ENCODE measurements around the gene RAP1GAP2.
"Not testable (repeated sequence)": the region's sequence is repeated elsewhere in the genome, so short reads cannot be mapped to it uniquely, and the experiment has no call there.

The RAP1GAP2 gene

DNA sequence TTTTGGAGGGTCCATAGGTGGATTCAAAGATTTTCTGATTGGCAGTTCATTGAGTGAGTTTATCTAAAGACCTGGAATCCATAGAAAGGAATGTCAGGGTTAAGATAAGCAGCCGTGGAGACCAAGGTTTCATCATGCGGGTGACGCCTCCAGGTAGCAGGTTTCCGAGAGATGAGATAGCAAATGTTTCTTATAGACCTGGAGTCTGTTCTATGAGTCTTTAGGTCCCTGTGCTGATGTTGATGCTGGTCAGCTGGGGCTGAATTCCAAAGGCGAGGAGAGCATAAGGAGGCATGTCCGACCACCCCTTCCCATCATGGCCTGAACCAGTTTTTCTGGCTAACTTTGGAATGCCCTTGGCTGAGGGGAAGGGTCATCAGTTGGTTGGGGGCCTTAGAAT lies 80.2 kb downstream of the RAP1GAP2 start:
- no peak for DNase-seq
- Histone ChIP-seq H3K9me3 (ENCODE audit: control insufficient read depth, low read length) (no peaks in the 10 kb centered on the region), H3K27me3 (replicated peaks; ENCODE audit: control insufficient read depth, insufficient read depth, low read length, poor library complexity, severe bottlenecking) (no peaks in the 10 kb centered on the region), H3K36me3 (ENCODE audit: control insufficient read depth, insufficient read depth, low read length) (peaks cover 3% of the 10 kb centered on the region), H3K4me1 (ENCODE audit: control insufficient read depth, insufficient read depth, low read length, poor library complexity, severe bottlenecking) (peaks cover 3% of the 10 kb centered on the region), H3K4me3 (ENCODE audit: insufficient read depth, low read depth, low read length, poor library complexity, severe bottlenecking) (no peak overlapping the region), H3K27ac (ENCODE audit: insufficient read depth, low read length, poor library complexity, severe bottlenecking) (no peak overlapping the region)

DNA sequence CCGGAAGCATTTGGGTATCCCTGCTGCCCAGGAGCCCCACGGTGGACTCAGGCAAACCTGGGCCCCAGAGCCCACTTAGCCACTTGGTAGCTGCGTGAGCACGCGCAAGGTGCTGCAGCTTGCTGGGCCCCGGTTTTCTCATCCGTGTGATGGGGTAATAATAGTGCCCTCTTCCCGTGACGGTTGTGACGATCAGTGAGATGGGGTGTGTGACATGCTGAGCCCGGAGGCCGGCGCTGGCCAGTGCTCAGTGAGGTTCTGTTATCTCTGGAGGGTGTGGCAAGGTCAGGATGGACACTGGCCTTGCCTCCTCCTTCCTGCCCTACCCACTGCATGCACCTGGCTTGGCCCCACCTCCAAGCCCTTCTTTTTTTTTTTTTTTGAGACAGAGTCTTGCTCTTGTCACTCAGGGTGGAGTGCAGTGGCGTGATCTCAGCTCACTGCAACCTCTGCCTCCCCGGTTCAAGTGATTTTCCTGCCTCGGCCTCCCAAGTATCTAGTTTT lies 82.6 kb downstream of the RAP1GAP2 start:
- Histone ChIP-seq H3K27me3 (replicated peaks; ENCODE audit: control insufficient read depth, insufficient read depth, low read length, poor library complexity, severe bottlenecking) (no peaks in the 10 kb centered on the region), H3K4me1 (ENCODE audit: control insufficient read depth, insufficient read depth, low read length, poor library complexity, severe bottlenecking) (peaks cover 3% of the 10 kb centered on the region), H3K4me3 (ENCODE audit: insufficient read depth, low read depth, low read length, poor library complexity, severe bottlenecking) (no peak overlapping the region), H3K27ac (ENCODE audit: insufficient read depth, low read length, poor library complexity, severe bottlenecking) (no peak overlapping the region), H3K9me3 (ENCODE audit: control insufficient read depth, low read length) (no peaks in the 10 kb centered on the region), H3K36me3 (ENCODE audit: control insufficient read depth, insufficient read depth, low read length) (peaks cover 3% of the 10 kb centered on the region)
- DNase-seq: no peak

DNA sequence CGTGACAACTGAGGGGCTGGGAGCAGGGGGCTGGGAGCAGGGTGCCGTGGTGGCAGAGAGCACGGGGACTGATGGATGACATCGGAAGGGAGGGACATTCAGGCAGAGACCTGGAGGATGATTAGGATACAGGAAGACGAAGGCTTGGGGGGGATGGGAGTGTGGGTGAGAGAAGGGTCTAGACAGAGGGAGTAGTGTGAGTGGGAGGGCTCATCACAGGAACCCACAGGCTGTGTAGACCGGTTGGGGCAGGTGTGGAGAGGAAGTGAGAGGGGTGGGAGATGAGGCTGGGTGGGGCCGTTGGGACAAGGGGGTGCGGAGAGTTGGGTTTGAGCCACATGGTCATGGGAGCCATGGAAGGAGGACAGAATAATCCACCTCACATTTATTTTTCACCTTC lies 83.8 kb downstream of the RAP1GAP2 start:
- DNase-seq: no peak
- Histone ChIP-seq H3K4me1 (ENCODE audit: control insufficient read depth, insufficient read depth, low read length, poor library complexity, severe bottlenecking) (peaks cover 3% of the 10 kb centered on the region), H3K36me3 (ENCODE audit: control insufficient read depth, insufficient read depth, low read length) (peaks cover 3% of the 10 kb centered on the region), H3K4me3 (ENCODE audit: insufficient read depth, low read depth, low read length, poor library complexity, severe bottlenecking) (no peak overlapping the region), H3K27me3 (replicated peaks; ENCODE audit: control insufficient read depth, insufficient read depth, low read length, poor library complexity, severe bottlenecking) (no peaks in the 10 kb centered on the region), H3K9me3 (ENCODE audit: control insufficient read depth, low read length) (no peaks in the 10 kb centered on the region), H3K27ac (ENCODE audit: insufficient read depth, low read length, poor library complexity, severe bottlenecking) (no peak overlapping the region)

DNA sequence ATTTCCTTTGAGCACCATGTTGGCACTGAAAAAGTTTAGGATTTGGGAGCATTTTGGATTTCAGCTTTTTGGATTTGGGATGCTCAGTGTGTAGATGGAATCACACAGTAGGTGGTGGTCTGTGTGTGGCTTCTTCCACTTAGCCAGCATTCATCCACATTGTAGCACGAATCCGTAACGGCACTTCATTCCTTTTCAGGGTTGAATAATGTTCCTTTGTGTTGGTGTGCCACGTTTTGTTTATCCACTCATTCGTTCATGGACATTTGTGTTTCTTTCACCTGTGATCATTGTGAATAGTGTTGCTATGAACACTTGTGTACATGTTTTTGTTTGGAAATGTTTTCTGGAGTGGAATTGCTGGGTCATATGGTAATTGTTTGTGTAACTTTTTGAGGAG lies 85.1 kb downstream of the RAP1GAP2 start:
- peaks cover 3% of the 10 kb centered on the region for H3K36me3 ChIP-seq (ENCODE audit: control insufficient read depth, insufficient read depth, low read length)
- no peaks in the 10 kb centered on the region for H3K27me3 ChIP-seq (replicated peaks; ENCODE audit: control insufficient read depth, insufficient read depth, low read length, poor library complexity, severe bottlenecking)
- no peak overlapping the region for H3K4me3 ChIP-seq (ENCODE audit: insufficient read depth, low read depth, low read length, poor library complexity, severe bottlenecking)
- H3K27ac ChIP-seq (ENCODE audit: insufficient read depth, low read length, poor library complexity, severe bottlenecking): no peak overlapping the region
- DNase-seq: no peak
- peaks cover 3% of the 10 kb centered on the region for H3K4me1 ChIP-seq (ENCODE audit: control insufficient read depth, insufficient read depth, low read length, poor library complexity, severe bottlenecking)
- H3K9me3 ChIP-seq (ENCODE audit: control insufficient read depth, low read length): no peaks in the 10 kb centered on the region

DNA sequence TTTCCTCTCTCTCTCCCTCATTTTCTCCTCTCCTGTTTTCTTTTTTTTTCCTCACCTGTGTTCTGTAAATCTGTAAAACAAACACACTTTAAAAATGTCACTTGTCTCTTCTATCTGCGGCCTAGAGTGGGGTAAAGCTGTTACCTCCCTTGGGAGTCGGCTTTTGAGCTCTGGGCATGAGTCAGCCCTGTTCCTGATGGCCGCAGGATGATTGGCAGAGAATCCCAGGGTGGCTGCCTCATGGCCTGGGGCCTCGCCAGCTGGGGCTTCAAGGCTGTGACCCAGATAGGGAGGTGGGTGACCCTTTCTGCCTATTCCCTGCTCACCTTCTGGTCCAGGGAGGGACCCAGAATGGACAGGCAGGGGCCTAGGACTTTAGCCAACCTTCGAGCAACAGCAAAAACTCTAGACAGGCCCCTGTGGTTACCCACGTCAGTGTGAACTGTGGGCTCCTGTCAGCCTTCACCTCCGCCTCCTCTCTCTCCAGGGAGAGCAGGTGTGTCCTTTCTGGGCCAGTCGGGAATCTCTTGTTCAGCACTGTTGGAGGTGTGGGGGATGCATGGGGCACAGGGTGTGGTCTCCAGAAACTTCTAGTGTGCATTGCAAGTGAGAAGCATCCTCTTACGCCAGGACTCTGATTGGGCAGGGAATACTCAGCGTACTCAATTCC lies 87.4 kb downstream of the RAP1GAP2 start:
- no peak for DNase-seq
- no peak overlapping the region for H3K27ac ChIP-seq (ENCODE audit: insufficient read depth, low read length, poor library complexity, severe bottlenecking)
- no peaks in the 10 kb centered on the region for H3K27me3 ChIP-seq (replicated peaks; ENCODE audit: control insufficient read depth, insufficient read depth, low read length, poor library complexity, severe bottlenecking)
- peaks cover under 1% of the 10 kb centered on the region for H3K4me1 ChIP-seq (ENCODE audit: control insufficient read depth, insufficient read depth, low read length, poor library complexity, severe bottlenecking)
- no peaks in the 10 kb centered on the region for H3K9me3 ChIP-seq (ENCODE audit: control insufficient read depth, low read length)
- no peaks in the 10 kb centered on the region for H3K36me3 ChIP-seq (ENCODE audit: control insufficient read depth, insufficient read depth, low read length)
- no peak overlapping the region for H3K4me3 ChIP-seq (ENCODE audit: insufficient read depth, low read depth, low read length, poor library complexity, severe bottlenecking)

DNA sequence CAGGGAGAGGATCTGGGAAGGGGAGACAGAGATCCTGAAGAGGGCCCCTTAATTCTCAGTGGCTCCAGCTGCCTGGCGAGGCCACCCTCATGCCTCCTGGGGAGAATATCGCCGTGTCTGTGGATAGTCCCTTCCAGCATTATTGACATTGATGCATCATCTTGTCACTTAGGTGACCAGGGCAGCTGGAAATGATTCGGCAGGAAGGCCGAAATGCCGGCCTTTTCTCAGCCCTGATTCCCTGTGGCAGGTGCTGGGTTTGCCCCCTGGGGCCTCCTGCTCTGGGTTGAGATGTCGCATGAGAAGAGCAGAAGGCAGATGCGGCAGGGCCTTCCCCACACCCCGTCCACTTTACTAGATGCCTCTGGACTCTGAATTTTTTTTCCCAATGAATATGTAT lies 89.5 kb downstream of the RAP1GAP2 start:
- Histone ChIP-seq H3K4me1 (ENCODE audit: control insufficient read depth, insufficient read depth, low read length, poor library complexity, severe bottlenecking) (no peaks in the 10 kb centered on the region), H3K36me3 (ENCODE audit: control insufficient read depth, insufficient read depth, low read length) (no peaks in the 10 kb centered on the region), H3K27ac (ENCODE audit: insufficient read depth, low read length, poor library complexity, severe bottlenecking) (no peak overlapping the region), H3K9me3 (ENCODE audit: control insufficient read depth, low read length) (no peaks in the 10 kb centered on the region), H3K4me3 (ENCODE audit: insufficient read depth, low read depth, low read length, poor library complexity, severe bottlenecking) (no peak overlapping the region), H3K27me3 (replicated peaks; ENCODE audit: control insufficient read depth, insufficient read depth, low read length, poor library complexity, severe bottlenecking) (no peaks in the 10 kb centered on the region)
- DNase-seq: no peak

DNA sequence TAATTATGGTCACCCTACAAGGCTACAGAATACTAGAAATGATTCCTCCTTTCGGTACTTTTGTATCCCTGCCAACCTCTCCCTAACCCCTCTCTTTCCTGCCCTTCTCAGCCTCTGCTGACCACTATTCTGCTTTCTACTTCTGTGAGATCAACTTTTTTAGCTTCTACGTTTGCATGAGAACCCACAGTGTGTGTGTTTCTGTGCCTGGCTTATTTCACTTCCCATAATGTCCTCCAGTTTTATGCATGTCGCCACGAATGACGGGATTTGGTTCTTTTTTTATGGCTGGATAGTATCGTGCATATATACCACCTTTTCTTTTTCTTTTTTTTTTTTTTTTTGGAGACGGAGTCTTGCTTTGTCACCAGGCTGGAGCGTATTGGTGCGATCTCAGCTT lies 92.1 kb downstream of the RAP1GAP2 start:
- H3K4me3 ChIP-seq (ENCODE audit: insufficient read depth, low read depth, low read length, poor library complexity, severe bottlenecking): no peak overlapping the region
- H3K27me3 ChIP-seq (replicated peaks; ENCODE audit: control insufficient read depth, insufficient read depth, low read length, poor library complexity, severe bottlenecking): no peaks in the 10 kb centered on the region
- no peak for DNase-seq
- H3K27ac ChIP-seq (ENCODE audit: insufficient read depth, low read length, poor library complexity, severe bottlenecking): no peak overlapping the region
- no peaks in the 10 kb centered on the region for H3K4me1 ChIP-seq (ENCODE audit: control insufficient read depth, insufficient read depth, low read length, poor library complexity, severe bottlenecking)
- H3K36me3 ChIP-seq (ENCODE audit: control insufficient read depth, insufficient read depth, low read length): peaks cover 6% of the 10 kb centered on the region
- no peaks in the 10 kb centered on the region for H3K9me3 ChIP-seq (ENCODE audit: control insufficient read depth, low read length)

DNA sequence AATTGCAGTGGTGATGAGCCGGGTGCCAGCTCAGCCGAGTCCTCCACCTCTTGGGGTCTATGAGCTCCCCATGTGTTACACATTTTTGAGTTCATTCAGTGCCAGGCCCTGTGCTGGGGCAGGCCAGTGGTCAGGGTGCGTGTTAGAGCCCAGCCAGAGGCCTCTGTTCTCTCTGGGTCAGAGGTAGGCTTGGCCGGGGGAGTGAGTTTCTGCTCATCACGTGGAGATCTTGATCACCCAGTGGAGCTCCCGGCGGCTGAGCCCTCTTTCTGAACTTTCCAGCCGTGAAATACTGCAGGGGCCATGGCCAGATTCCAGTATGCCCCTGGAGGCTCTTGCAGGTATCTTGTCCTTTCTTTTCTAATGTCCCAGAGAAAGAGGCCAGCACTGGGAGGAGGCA lies 93.0 kb downstream of the RAP1GAP2 start:
- peaks cover 9% of the 10 kb centered on the region for H3K36me3 ChIP-seq (ENCODE audit: control insufficient read depth, insufficient read depth, low read length)
- no peaks in the 10 kb centered on the region for H3K27me3 ChIP-seq (replicated peaks; ENCODE audit: control insufficient read depth, insufficient read depth, low read length, poor library complexity, severe bottlenecking)
- no peaks in the 10 kb centered on the region for H3K9me3 ChIP-seq (ENCODE audit: control insufficient read depth, low read length)
- no peak overlapping the region for H3K4me3 ChIP-seq (ENCODE audit: insufficient read depth, low read depth, low read length, poor library complexity, severe bottlenecking)
- H3K27ac ChIP-seq (ENCODE audit: insufficient read depth, low read length, poor library complexity, severe bottlenecking): no peak overlapping the region
- DNase-seq: no peak
- no peaks in the 10 kb centered on the region for H3K4me1 ChIP-seq (ENCODE audit: control insufficient read depth, insufficient read depth, low read length, poor library complexity, severe bottlenecking)

DNA sequence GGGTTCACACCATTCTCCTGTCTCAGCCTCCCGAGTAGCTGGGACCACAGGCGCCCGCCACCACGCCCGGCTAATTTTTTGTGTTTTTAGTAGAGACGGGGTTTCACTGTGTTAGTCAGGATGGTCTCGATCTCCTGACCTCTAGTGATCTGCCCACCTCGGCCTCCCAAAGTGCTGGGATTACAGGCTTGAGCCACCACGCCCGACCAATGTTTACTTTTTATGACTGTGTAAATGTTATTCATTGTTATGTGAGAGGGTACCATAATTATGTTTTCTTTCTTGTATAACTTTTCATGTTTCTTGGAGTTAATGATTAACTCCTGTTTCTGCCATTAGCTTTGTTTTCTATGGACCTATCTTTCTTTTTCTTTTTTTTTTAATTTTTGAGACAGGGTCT lies 94.5 kb downstream of the RAP1GAP2 start:
- H3K27me3 ChIP-seq (replicated peaks; ENCODE audit: control insufficient read depth, insufficient read depth, low read length, poor library complexity, severe bottlenecking); H3K4me1 ChIP-seq (ENCODE audit: control insufficient read depth, insufficient read depth, low read length, poor library complexity, severe bottlenecking); H3K27ac ChIP-seq (ENCODE audit: insufficient read depth, low read length, poor library complexity, severe bottlenecking); H3K9me3 ChIP-seq (ENCODE audit: control insufficient read depth, low read length); H3K4me3 ChIP-seq (ENCODE audit: insufficient read depth, low read depth, low read length, poor library complexity, severe bottlenecking); DNase-seq; H3K36me3 ChIP-seq (ENCODE audit: control insufficient read depth, insufficient read depth, low read length): not testable (repeated sequence)

DNA sequence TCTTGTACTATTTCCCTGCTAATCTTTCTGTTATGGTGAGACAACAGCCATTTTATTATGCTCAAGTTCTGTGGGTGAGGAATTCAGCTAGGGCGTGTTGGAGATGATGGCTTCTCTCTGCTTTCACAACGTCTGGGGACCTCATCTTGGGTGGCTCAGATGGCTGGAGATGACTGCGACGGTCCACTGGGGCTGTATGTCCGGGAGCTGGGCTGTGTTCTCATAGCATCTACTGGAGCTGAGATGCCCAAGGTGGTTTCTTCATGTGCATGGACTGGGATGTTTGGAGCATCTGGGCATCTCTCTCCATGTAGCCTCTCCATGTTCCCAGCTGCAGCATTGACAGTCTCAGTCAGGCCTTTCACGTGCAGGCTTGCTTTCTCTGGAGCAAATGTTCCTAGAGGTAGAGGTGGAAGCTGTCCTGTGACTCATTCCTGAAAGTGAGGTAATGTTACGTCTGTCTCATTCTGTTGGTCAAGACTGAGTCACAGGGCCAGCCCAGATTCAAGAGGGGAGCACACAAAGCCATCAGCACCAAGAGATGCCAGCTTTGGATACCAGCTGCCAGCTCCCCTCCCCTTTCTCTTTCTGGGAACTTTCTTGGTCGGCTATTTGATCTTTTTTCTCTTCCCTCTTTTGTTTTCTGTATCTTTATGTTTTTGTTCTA lies 96.2 kb downstream of the RAP1GAP2 start:
- no peaks in the 10 kb centered on the region for H3K27me3 ChIP-seq (replicated peaks; ENCODE audit: control insufficient read depth, insufficient read depth, low read length, poor library complexity, severe bottlenecking)
- H3K4me1 ChIP-seq (ENCODE audit: control insufficient read depth, insufficient read depth, low read length, poor library complexity, severe bottlenecking): no peaks in the 10 kb centered on the region
- H3K4me3 ChIP-seq (ENCODE audit: insufficient read depth, low read depth, low read length, poor library complexity, severe bottlenecking): no peak overlapping the region
- no peak for DNase-seq
- no peaks in the 10 kb centered on the region for H3K9me3 ChIP-seq (ENCODE audit: control insufficient read depth, low read length)
- peaks cover 9% of the 10 kb centered on the region for H3K36me3 ChIP-seq (ENCODE audit: control insufficient read depth, insufficient read depth, low read length)
- H3K27ac ChIP-seq (ENCODE audit: insufficient read depth, low read length, poor library complexity, severe bottlenecking): no peak overlapping the region

All from effector memory CD4-positive, alpha-beta T cell (primary cell).